Skeletal muscle tissue (tissue), 4 donors: ENCODE results near the gene MUC5B. TPM values are rescaled to one million over a fixed set of nuclear protein-coding genes. Genes with fewer than 3 reads are reported as not detected.
"Not testable (repeated sequence)": the region's sequence is repeated elsewhere in the genome, so short reads cannot be mapped to it uniquely, and the experiment has no call there.

Source experiments
- H3K27ac ChIP-seq: one replicate; pipeline ENCODE4 v1.7.0; 2013; ENCODE audit warnings: mild to moderate bottlenecking, low read depth, low read length, inconsistent platforms
- H3K27me3 ChIP-seq, 3 donors: one replicate each; pipeline ENCODE4 v1.7.0; 2013; ENCODE audit warnings: low read length in 3 of 3; ENCODE audit not compliant: control insufficient read depth in 3 of 3, insufficient read depth in 3 of 3
- H3K36me3 ChIP-seq, 3 donors: one replicate each; pipeline ENCODE4 v1.7.0; 2013; ENCODE audit warnings: low read length in 3 of 3; ENCODE audit not compliant: control insufficient read depth in 3 of 3, insufficient read depth in 3 of 3
- H3K4me1 ChIP-seq, 3 donors: one replicate each; pipeline ENCODE4 v1.7.0; 2013; ENCODE audit warnings: low read length in 3 of 3, mild to moderate bottlenecking in 3 of 3; ENCODE audit not compliant: control insufficient read depth in 3 of 3, insufficient read depth in 3 of 3
- H3K4me3 ChIP-seq, 3 donors: one replicate each; pipeline ENCODE4 v1.7.0; 2013; ENCODE audit warnings: low read length in 3 of 3
- H3K9ac ChIP-seq, 3 donors: one replicate each; pipeline ENCODE4 v1.7.0; 2013; ENCODE audit warnings: low read length in 3 of 3, mild to moderate bottlenecking in 3 of 3, moderate library complexity in 2 of 3, low read depth in 1 of 3
- H3K9me3 ChIP-seq, 3 donors: one replicate each; pipeline ENCODE4 v1.7.0; 2013; ENCODE audit warnings: low read length in 3 of 3; ENCODE audit not compliant: control insufficient read depth in 3 of 3
- total RNA-seq: library from RNA; depleted of rRNA; stranded (reverse); fragments of >200 nt; gene quantifications from one replicate; pipeline ENCODE4 v1.2.3, GENCODE V29; 2014
- donor health status: Osteomylitis.

MUC5B gene
- total RNA-seq, 1 donor from 2014 or later: not detected

DNA sequence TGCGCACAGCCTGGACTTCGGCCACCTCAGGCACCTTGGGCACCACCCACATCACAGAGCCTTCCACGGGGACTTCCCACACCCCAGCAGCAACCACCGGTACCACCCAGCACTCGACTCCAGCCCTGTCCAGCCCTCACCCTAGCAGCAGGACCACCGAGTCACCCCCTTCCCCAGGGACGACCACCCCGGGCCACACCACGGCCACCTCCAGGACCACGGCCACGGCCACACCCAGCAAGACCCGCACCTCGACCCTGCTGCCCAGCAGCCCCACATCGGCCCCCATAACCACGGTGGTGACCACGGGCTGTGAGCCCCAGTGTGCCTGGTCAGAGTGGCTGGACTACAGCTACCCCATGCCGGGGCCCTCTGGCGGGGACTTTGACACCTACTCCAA lies 26.1 kb downstream of the MUC5B start:
- not testable (repeated sequence) for H3K36me3 ChIP-seq, H3K27ac ChIP-seq, H3K4me1 ChIP-seq, H3K27me3 ChIP-seq, H3K9ac ChIP-seq, H3K4me3 ChIP-seq, H3K9me3 ChIP-seq

DNA sequence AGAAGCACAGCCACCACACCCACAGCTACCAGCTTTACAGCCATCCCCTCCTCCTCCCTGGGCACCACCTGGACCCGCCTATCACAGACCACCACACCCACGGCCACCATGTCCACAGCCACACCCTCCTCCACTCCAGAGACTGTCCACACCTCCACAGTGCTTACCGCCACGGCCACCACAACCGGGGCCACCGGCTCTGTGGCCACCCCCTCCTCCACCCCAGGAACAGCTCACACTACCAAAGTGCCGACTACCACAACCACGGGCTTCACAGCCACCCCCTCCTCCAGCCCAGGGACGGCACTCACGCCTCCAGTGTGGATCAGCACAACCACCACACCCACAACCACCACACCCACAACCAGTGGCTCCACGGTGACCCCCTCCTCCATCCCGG lies 27.5 kb downstream of the MUC5B start:
- not testable (repeated sequence) for H3K9ac ChIP-seq, H3K27me3 ChIP-seq, H3K9me3 ChIP-seq, H3K4me1 ChIP-seq, H3K4me3 ChIP-seq, H3K27ac ChIP-seq, H3K36me3 ChIP-seq

- H3K36me3 ChIP-seq: no peaks in the 10 kb centered on the region
- peaks cover 0 to 5% (median 0%) of the 10 kb centered on the region in 3 donors for H3K27me3 ChIP-seq
- H3K9me3 ChIP-seq: no peaks in the 10 kb centered on the region
- no peaks in the 10 kb centered on the region for H3K4me1 ChIP-seq
- H3K4me3 ChIP-seq: no peak overlapping the region
- no peak overlapping the region for H3K27ac ChIP-seq
- H3K9ac ChIP-seq: no peak overlapping the region
These were observed 28.4 kb downstream of the MUC5B start for GRCh38 chr11:1251236-1251770.

DNA sequence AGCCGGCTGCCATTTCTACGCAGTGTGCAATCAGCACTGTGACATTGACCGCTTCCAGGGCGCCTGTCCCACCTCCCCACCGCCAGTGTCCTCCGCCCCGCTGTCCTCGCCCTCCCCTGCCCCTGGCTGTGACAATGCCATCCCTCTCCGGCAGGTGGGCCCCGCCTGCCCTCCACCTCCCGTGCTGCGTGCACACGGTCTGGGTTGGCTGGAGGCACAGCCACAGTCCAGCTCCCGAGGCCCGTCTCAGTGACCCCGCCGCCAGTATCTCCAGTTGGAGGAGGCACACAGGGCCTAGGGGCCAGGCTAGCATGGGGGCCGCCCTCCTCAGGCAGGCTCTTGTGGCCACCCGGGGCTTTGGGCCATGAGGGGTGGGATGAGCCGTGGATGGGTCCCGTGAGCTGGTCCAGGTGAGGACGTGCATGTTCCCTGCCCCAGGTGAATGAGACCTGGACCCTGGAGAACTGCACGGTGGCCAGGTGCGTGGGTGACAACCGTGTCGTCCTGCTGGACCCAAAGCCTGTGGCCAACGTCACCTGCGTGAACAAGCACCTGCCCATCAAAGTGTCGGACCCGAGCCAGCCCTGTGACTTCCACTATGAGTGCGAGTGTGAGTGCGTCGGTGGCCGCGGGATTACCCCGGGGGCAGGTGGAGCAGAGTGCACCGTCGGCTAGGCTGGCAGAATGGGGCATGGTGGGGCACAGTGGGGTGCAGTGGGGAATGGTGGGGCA lies 29.7 kb downstream of the MUC5B start:
- Histone ChIP-seq H3K27ac (no peak overlapping the region), H3K27me3 (peaks cover 0 to 8% (median 4%) of the 10 kb centered on the region in 3 donors), H3K9me3 (no peaks in the 10 kb centered on the region), H3K4me3 (no peak overlapping the region), H3K36me3 (no peaks in the 10 kb centered on the region), H3K9ac (no peak overlapping the region), H3K4me1 (no peaks in the 10 kb centered on the region)

DNA sequence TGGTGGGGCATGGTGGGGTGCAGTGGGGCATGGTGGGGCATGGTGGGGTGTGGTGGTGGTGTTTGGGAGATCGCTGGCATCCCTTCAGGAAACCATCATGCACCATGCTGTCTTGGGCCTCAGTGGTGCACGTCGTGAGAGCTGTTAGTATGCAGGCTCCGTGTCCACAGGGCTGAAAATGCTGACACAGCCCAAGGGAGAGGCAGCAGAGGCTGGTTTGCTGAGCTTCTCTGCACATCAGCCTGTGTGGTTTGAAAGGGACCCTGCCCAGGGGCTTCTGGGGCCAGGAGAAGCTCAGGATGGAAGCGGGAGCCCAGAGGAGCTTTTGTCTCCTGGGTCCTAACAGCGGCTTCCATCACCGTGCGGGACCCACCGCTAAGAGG lies 30.2 kb downstream of the MUC5B start:
- peaks cover 0 to 11% (median 4%) of the 10 kb centered on the region in 3 donors for H3K27me3 ChIP-seq
- H3K4me1 ChIP-seq: no peaks in the 10 kb centered on the region
- no peak overlapping the region for H3K27ac ChIP-seq
- H3K4me3 ChIP-seq: no peak overlapping the region
- no peak overlapping the region for H3K9ac ChIP-seq
- H3K9me3 ChIP-seq: no peaks in the 10 kb centered on the region
- no peaks in the 10 kb centered on the region for H3K36me3 ChIP-seq

DNA sequence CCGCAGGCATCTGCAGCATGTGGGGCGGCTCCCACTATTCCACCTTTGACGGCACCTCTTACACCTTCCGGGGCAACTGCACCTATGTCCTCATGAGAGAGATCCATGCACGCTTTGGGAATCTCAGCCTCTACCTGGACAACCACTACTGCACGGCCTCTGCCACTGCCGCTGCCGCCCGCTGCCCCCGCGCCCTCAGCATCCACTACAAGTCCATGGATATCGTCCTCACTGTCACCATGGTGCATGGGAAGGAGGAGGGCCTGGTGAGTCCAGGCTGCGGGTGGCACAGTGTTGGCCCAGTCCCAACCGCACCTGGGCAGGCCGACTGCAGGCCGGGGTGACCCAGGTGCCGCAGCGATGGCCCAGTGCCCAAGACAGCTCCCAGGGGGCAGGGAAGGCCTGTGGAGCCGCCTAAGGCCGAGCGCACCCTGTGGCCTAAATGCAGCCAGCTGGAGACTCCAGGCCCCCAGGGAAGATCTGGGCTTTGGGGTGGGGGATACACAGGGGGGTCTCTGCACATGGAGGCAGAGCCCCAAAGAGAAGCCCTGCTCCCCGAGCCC lies 31.3 kb downstream of the MUC5B start:
- Histone ChIP-seq H3K9ac (no peak overlapping the region), H3K4me1 (no peaks in the 10 kb centered on the region), H3K27me3 (peaks cover 0 to 11% (median 4%) of the 10 kb centered on the region in 3 donors), H3K9me3 (no peaks in the 10 kb centered on the region), H3K27ac (no peak overlapping the region), H3K4me3 (no peak overlapping the region), H3K36me3 (no peaks in the 10 kb centered on the region)

- Histone ChIP-seq H3K9me3 (no peaks in the 10 kb centered on the region), H3K27me3 (peaks cover 0 to 11% (median 4%) of the 10 kb centered on the region in 3 donors), H3K9ac (no peak overlapping the region), H3K36me3 (no peaks in the 10 kb centered on the region), H3K27ac (no peak overlapping the region), H3K4me3 (no peak overlapping the region), H3K4me1 (no peaks in the 10 kb centered on the region)
These were observed 31.9 kb downstream of the MUC5B start for GRCh38 chr11:1254733-1255132.

DNA sequence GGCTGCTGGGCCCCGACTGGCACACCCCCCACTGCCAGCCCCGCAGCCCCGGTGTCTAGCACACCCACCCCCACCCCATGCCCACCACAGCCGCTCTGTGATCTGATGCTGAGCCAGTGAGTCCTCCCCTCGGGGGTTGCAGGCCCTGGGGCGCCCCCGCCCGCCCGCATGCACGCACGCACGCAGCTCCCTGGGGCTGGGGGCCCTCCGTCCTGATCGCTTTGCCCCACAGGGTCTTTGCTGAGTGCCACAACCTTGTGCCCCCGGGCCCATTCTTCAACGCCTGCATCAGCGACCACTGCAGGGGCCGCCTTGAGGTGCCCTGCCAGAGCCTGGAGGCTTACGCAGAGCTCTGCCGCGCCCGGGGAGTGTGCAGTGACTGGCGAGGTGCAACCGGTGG lies 32.3 kb downstream of the MUC5B start:
- Histone ChIP-seq H3K36me3 (no peaks in the 10 kb centered on the region), H3K9me3 (no peaks in the 10 kb centered on the region), H3K4me3 (no peak overlapping the region), H3K4me1 (no peaks in the 10 kb centered on the region), H3K9ac (no peak overlapping the region), H3K27me3 (peaks cover 0 to 11% (median 4%) of the 10 kb centered on the region in 3 donors), H3K27ac (no peak overlapping the region)

DNA sequence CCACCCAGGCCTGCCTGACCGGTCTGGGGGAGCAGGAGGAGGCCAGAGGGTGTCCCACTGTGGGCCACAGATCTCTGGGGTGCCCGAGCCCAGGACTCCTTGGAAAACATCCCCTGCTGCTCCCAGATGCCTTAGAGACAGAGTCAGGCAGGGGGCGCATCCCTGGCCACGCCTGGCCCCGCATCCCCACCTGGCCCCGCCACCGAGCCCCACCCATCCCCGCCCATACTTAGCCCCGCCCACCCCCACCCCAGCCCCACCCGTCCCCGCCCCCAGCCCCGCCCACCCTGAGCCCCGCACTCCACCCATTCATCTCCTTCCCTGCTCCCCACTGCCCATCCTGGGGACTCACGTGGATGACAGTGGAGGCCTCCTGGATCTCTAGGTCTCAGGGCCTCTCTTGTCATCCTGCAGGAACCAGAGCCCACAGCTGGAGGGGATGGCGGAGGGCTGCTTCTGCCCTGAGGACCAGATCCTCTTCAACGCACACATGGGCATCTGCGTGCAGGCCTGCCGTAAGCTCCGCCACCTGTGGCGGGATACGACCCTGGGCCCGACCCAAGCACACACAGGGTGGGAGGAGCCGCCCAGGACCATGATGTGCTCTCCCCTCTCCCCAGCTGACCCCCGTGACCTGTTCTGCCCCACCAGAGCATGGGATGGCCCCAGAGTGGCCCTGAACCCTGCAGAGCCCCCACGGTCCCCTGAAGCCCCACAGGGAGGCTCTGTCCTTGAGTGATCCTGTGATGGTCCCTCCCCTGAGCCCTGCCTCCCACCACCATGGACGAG lies 33.6 kb downstream of the MUC5B start:
- Histone ChIP-seq H3K4me1 (peaks cover 0 to 3% (median 2%) of the 10 kb centered on the region in 3 donors), H3K27me3 (peaks cover 0 to 11% (median 4%) of the 10 kb centered on the region in 3 donors), H3K4me3 (no peak overlapping the region), H3K27ac (no peak overlapping the region), H3K9me3 (no peaks in the 10 kb centered on the region), H3K9ac (no peak overlapping the region), H3K36me3 (no peaks in the 10 kb centered on the region)

DNA sequence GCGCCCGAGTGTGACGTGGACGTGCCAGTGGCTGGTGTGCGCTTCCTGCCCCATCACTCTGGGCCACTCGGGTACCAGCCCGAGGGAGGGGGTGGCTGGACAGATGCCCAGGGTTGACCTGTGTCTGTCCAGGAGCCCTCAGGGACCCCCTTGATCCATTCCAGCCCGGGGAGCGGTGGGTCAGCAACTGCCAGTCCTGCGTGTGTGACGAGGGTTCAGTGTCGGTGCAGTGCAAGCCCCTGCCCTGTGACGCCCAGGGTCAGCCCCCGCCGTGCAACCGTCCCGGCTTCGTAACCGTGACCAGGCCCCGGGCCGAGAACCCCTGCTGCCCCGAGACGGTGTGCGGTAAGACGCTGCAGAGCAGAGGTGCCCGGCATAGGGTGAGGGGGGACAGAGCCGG lies 34.5 kb downstream of the MUC5B start:
- Histone ChIP-seq H3K9ac (no peak overlapping the region), H3K27ac (no peak overlapping the region), H3K9me3 (no peaks in the 10 kb centered on the region), H3K36me3 (no peaks in the 10 kb centered on the region), H3K27me3 (peaks cover 0 to 7% (median 4%) of the 10 kb centered on the region in 3 donors), H3K4me3 (no peak overlapping the region), H3K4me1 (peaks cover 7 to 12% (median 12%) of the 10 kb centered on the region in 3 donors)
